DOHH2 (cell line): ENCODE measurements around the gene SIRT7.
A peak's percentile ranks its signal among the peaks of the same experiment; 100 is the strongest.

ENCODE experiments used
- H3F3A ChIP-seq: fragments of 200-600 bp; sonication (generic), shearing (Covaris generic); 2 replicates; pipeline ENCODE4 v1.6.0; 2016; ENCODE audit warnings: antibody characterized with exemption, mild to moderate bottlenecking; ENCODE audit not compliant: control insufficient read depth, insufficient read depth
- H3K27ac ChIP-seq: fragments of 200-600 bp; sonication (generic); 2 replicates; pipeline ENCODE4 v1.5.1; 2014; ENCODE audit warnings: low read depth, mild to moderate bottlenecking, low read length, moderate library complexity
- H3K27me3 ChIP-seq: fragments of 200-600 bp; sonication (generic); 2 replicates; pipeline ENCODE4 v1.6.1; 2014; ENCODE audit warnings: mild to moderate bottlenecking, low read length, mixed read lengths; ENCODE audit not compliant: control insufficient read depth
- H3K36me3 ChIP-seq: fragments of 200-600 bp; sonication (generic); 2 replicates; pipeline ENCODE4 v1.6.1; 2014; ENCODE audit warnings: mild to moderate bottlenecking, low read length, moderate library complexity, mixed read lengths; ENCODE audit not compliant: control insufficient read depth
- H3K4me1 ChIP-seq: fragments of 200-600 bp; sonication (generic); 2 replicates; pipeline ENCODE4 v1.6.1; 2014; ENCODE audit warnings: mild to moderate bottlenecking, low read length, mixed read lengths; ENCODE audit not compliant: control insufficient read depth
- H3K4me2 ChIP-seq: fragments of 200-600 bp; sonication (generic); 2 replicates; pipeline ENCODE4 v1.6.0; 2014; ENCODE audit warnings: mild to moderate bottlenecking, low read length, moderate library complexity
- H3K4me3 ChIP-seq: fragments of 200-600 bp; sonication (generic); 2 replicates; pipeline ENCODE4 v1.5.1; 2014; ENCODE audit warnings: mild to moderate bottlenecking, low read length, mixed read lengths
- H3K79me2 ChIP-seq: fragments of 200-600 bp; sonication (generic); 2 replicates; pipeline ENCODE4 v1.6.1; 2014; ENCODE audit warnings: mild to moderate bottlenecking, low read length, mixed read lengths; ENCODE audit not compliant: control insufficient read depth
- H3K9me2 ChIP-seq: fragments of 200-600 bp; sonication (generic); replicated peaks from 2 replicates; pipeline ENCODE4 v1.6.1; 2014; ENCODE audit warnings: mild to moderate bottlenecking, low read length, mixed read lengths; ENCODE audit not compliant: control insufficient read depth
- H3K9me3 ChIP-seq: fragments of 200-600 bp; sonication (generic); 2 replicates; pipeline ENCODE4 v1.6.1; 2014; ENCODE audit warnings: antibody characterized with exemption, low read length, mixed read lengths; ENCODE audit not compliant: control insufficient read depth, insufficient read depth
- H4K20me1 ChIP-seq: fragments of 200-600 bp; sonication (generic); 2 replicates; pipeline ENCODE4 v1.6.0; 2014; ENCODE audit warnings: low read depth, mild to moderate bottlenecking, antibody characterized with exemption, low read length, moderate library complexity; ENCODE audit not compliant: control insufficient read depth, insufficient read depth
- CTCF ChIP-seq: fragments of 200-600 bp; sonication (generic); IDR thresholded peaks from one replicate; pipeline ENCODE4 v1.5.1; 2014; ENCODE audit warnings: antibody characterized with exemption, mild to moderate bottlenecking, low read depth, low read length; ENCODE audit not compliant: poor library complexity, severe bottlenecking
- EZH2phosphoT487 ChIP-seq: fragments of 200-600 bp; sonication (generic); IDR thresholded peaks from 2 replicates; pipeline ENCODE4 v1.6.1; 2017; ENCODE audit warnings: borderline replicate concordance, mild to moderate bottlenecking, antibody characterized with exemption, low read length, moderate library complexity, mixed read lengths

SIRT7 gene

GRCh38 chr17:81906476-81907218, 11.3 kb downstream of the SIRT7 start:
- Histone ChIP-seq H3K4me3 (no peak overlapping the region), H3K4me2 (no peak overlapping the region), H3K4me1 (peaks cover 14% of the 10 kb centered on the region), H3K27ac (no peak overlapping the region), H3K79me2 (peaks cover 17% of the 10 kb centered on the region), H3K36me3 (peaks cover 55% of the 10 kb centered on the region), H3K9me2 (no peaks in the 10 kb centered on the region), H3K27me3 (no peaks in the 10 kb centered on the region; the same call in 1 of the 2 replicates), H3K9me3 (no peaks in the 10 kb centered on the region), H3F3A (no peaks in the 10 kb centered on the region), H4K20me1 (no peaks in the 10 kb centered on the region; the same call in 1 of the 2 replicates)
- TF ChIP-seq EZH2phosphoT487: no peak
- TF ChIP-seq CTCF: peak; percentile 53

- Histone ChIP-seq H3K36me3 (peaks cover 54% of the 10 kb centered on the region), H3K4me3 (no peak overlapping the region), H3K27me3 (peaks cover 2% of the 10 kb centered on the region), H3K4me2 (no peak overlapping the region), H3K4me1 (peaks cover 12% of the 10 kb centered on the region), H3K27ac (no peak overlapping the region), H3K9me3 (no peaks in the 10 kb centered on the region), H3K9me2 (no peaks in the 10 kb centered on the region), H4K20me1 (peaks cover 4% of the 10 kb centered on the region; the same call in 1 of the 2 replicates), H3F3A (no peaks in the 10 kb centered on the region), H3K79me2 (peaks cover 17% of the 10 kb centered on the region)
- TF ChIP-seq CTCF (no peak), EZH2phosphoT487 (no peak)
These were observed 12.0 kb downstream of the SIRT7 start for GRCh38 chr17:81905993-81906392.

GRCh38 chr17:81905424-81905875, 12.5 kb downstream of the SIRT7 start:
- no peaks in the 10 kb centered on the region for H3K9me3 ChIP-seq
- H3K9me2 ChIP-seq: no peaks in the 10 kb centered on the region
- H3K4me3 ChIP-seq: no peak overlapping the region
- peaks cover 51% of the 10 kb centered on the region for H3K36me3 ChIP-seq
- peaks cover 12% of the 10 kb centered on the region for H3K79me2 ChIP-seq
- peaks cover 2% of the 10 kb centered on the region for H3K27me3 ChIP-seq
- no peak overlapping the region for H3K4me2 ChIP-seq
- peaks cover 4% of the 10 kb centered on the region; the same call in 1 of the 2 replicates for H4K20me1 ChIP-seq
- H3F3A ChIP-seq: no peaks in the 10 kb centered on the region
- TF ChIP-seq CTCF (no peak), EZH2phosphoT487 (no peak)
- peaks cover 12% of the 10 kb centered on the region for H3K4me1 ChIP-seq
- no peak overlapping the region for H3K27ac ChIP-seq
